ENCODE measurements around the gene PIAS4.

GRCh38 chr19:4065430-4066175 is 58.1 kb downstream of the PIAS4 start:
- TF ChIP-seq CTCF (IDR thresholded peaks at IDR 0.05) (peak in 1 of 7 experiments; percentile 28), POLR2A (IDR thresholded peaks at IDR 0.05) (no peak), EP300 (IDR thresholded peaks at IDR 0.05) (no peak), POLR2AphosphoS5 (IDR thresholded peaks at IDR 0.05) (peak in 1 of 3 donors; percentile 76)
